ENCODE results near the gene DCANP1. TPM values are rescaled to one million over a fixed set of nuclear protein-coding genes. Genes with fewer than 3 reads are reported as not detected.

DCANP1 gene
- total RNA-seq, 2 experiments from 2014 or later = 0.08 TPM; not detected in 1

- TF ChIP-seq CTCF (IDR thresholded peaks at IDR 0.05) = no peak
Measured at GRCh38 chr5:135493406-135494180, 46.4 kb upstream of the DCANP1 start.

GRCh38 chr5:135492319-135492626, 45.1 kb upstream of the DCANP1 start:
- intact Hi-C loops (cut with DNase I, micrococcal nuclease) = no loop called here
- DNase-seq = no peak
- ATAC-seq (ENCODE audit: poor library complexity) = no peak
- no peak for TF ChIP-seq CTCF (IDR thresholded peaks at IDR 0.05)
- H3K36me3 Mint-ChIP-seq (ENCODE audit: low read depth) = no peaks in the 10 kb centered on the region
- H3K9me3 Mint-ChIP-seq = no peaks in the 10 kb centered on the region
- peaks cover 9% of the 10 kb centered on the region for H3K4me1 ChIP-seq (ENCODE audit: insufficient read depth, low read length)
- H3K27ac Mint-ChIP-seq = no peak overlapping the region
- no peak overlapping the region for H3K4me3 Mint-ChIP-seq
- peaks cover 13% of the 10 kb centered on the region for H3K4me1 Mint-ChIP-seq (ENCODE audit: low read depth)
- H3K9me3 ChIP-seq (ENCODE audit: control insufficient read depth in 1 of 2, insufficient read depth in 1 of 2, low read length in 2 of 2) = peaks cover 0 to 19% of the 10 kb centered on the region in 2 experiments
- H3K36me3 ChIP-seq (ENCODE audit: insufficient read depth, low read length) = no peaks in the 10 kb centered on the region
- H3K27me3 ChIP-seq (ENCODE audit: control insufficient read depth in 1 of 2, insufficient read depth in 2 of 2, low read length in 2 of 2) = peaks cover 55 to 66% of the 10 kb centered on the region in 2 experiments
- H3K27me3 Mint-ChIP-seq = peaks cover 80% of the 10 kb centered on the region
- no peak overlapping the region for H3K4me3 ChIP-seq (ENCODE audit: low read length)
- POLR2A ChIA-PET = no interaction called here
- no peak overlapping the region for H3K27ac ChIP-seq (ENCODE audit: low read depth in 1 of 2, low read length in 2 of 2)
- CTCF ChIA-PET = no interaction called here

More at GRCh38 chr5:135493406-135494180, 46.4 kb upstream of the DCANP1 start:
- POLR2A ChIA-PET = no interaction called here
- CTCF ChIA-PET = no interaction called here
- Histone ChIP-seq H3K36me3 (ENCODE audit: insufficient read depth, low read length) (no peaks in the 10 kb centered on the region), H3K9me3 (ENCODE audit: control insufficient read depth in 1 of 2, insufficient read depth in 1 of 2, low read length in 2 of 2) (peaks cover 0 to 16% of the 10 kb centered on the region in 2 experiments), H3K4me3 (ENCODE audit: low read length) (no peak overlapping the region), H3K27me3 (ENCODE audit: control insufficient read depth in 1 of 2, insufficient read depth in 2 of 2, low read length in 2 of 2) (peaks cover 46 to 53% of the 10 kb centered on the region in 2 experiments), H3K27ac (ENCODE audit: low read depth in 1 of 2, low read length in 2 of 2) (no peak overlapping the region), H3K4me1 (ENCODE audit: insufficient read depth, low read length) (peaks cover 9% of the 10 kb centered on the region)
- intact Hi-C loops (cut with DNase I, micrococcal nuclease) = no loop called here
- Mint-ChIP-seq H3K4me1 (ENCODE audit: low read depth) (peaks cover 8% of the 10 kb centered on the region), H3K9me3 (no peaks in the 10 kb centered on the region), H3K27me3 (peaks cover 73% of the 10 kb centered on the region), H3K4me3 (no peak overlapping the region), H3K36me3 (ENCODE audit: low read depth) (no peaks in the 10 kb centered on the region), H3K27ac (no peak overlapping the region)
- no peak for ATAC-seq (ENCODE audit: poor library complexity)
- peak in 2 of 14 experiments; percentile 12 to 39 for DNase-seq

- Mint-ChIP-seq H3K27ac (no peak overlapping the region), H3K27me3 (peaks cover 81% of the 10 kb centered on the region), H3K4me3 (no peak overlapping the region), H3K9me3 (no peaks in the 10 kb centered on the region), H3K4me1 (ENCODE audit: low read depth) (peaks cover 13% of the 10 kb centered on the region), H3K36me3 (ENCODE audit: low read depth) (no peaks in the 10 kb centered on the region)
- POLR2A ChIA-PET = no interaction called here
- Histone ChIP-seq H3K4me3 (ENCODE audit: low read length) (no peak overlapping the region), H3K36me3 (ENCODE audit: insufficient read depth, low read length) (no peaks in the 10 kb centered on the region), H3K4me1 (ENCODE audit: insufficient read depth, low read length) (peaks cover 9% of the 10 kb centered on the region), H3K27ac (ENCODE audit: low read depth in 1 of 2, low read length in 2 of 2) (no peak overlapping the region), H3K27me3 (ENCODE audit: control insufficient read depth in 1 of 2, insufficient read depth in 2 of 2, low read length in 2 of 2) (peaks cover 58 to 71% of the 10 kb centered on the region in 2 experiments), H3K9me3 (ENCODE audit: control insufficient read depth in 1 of 2, insufficient read depth in 1 of 2, low read length in 2 of 2) (peaks cover 0 to 19% of the 10 kb centered on the region in 2 experiments)
- no peak for DNase-seq
- TF ChIP-seq CTCF (IDR thresholded peaks at IDR 0.05) = no peak
- CTCF ChIA-PET = no interaction called here
- intact Hi-C loops (cut with DNase I, micrococcal nuclease) = no loop called here
- no peak for ATAC-seq (ENCODE audit: poor library complexity)
Measured at GRCh38 chr5:135491552-135492318, 44.6 kb upstream of the DCANP1 start.
